Hematopoietic multipotent progenitor cell (in vitro differentiated cells): ENCODE results near the gene PTPN5. TPM values are rescaled to one million over a fixed set of nuclear protein-coding genes. Genes with fewer than 3 reads are reported as not detected.
A peak's percentile ranks its signal among the peaks of the same experiment; 100 is the strongest.
"Not testable (repeated sequence)": the region's sequence is repeated elsewhere in the genome, so short reads cannot be mapped to it uniquely, and the experiment has no call there.

ENCODE experiments used
- DNase-seq, 3 donors: peaks; one replicate each; pipeline ENCODE4 v3.0.0-alpha.2; 2011 to 2015; ENCODE audit warnings: low read depth in 2 of 3, low spot score in 2 of 3
- total RNA-seq: library from RNA; depleted of rRNA; stranded (reverse); fragments of >200 nt; gene quantifications from one replicate; pipeline ENCODE4 v1.2.3, GENCODE V29; 2012

PTPN5 gene
- under 0.01 TPM for total RNA-seq

DNA sequence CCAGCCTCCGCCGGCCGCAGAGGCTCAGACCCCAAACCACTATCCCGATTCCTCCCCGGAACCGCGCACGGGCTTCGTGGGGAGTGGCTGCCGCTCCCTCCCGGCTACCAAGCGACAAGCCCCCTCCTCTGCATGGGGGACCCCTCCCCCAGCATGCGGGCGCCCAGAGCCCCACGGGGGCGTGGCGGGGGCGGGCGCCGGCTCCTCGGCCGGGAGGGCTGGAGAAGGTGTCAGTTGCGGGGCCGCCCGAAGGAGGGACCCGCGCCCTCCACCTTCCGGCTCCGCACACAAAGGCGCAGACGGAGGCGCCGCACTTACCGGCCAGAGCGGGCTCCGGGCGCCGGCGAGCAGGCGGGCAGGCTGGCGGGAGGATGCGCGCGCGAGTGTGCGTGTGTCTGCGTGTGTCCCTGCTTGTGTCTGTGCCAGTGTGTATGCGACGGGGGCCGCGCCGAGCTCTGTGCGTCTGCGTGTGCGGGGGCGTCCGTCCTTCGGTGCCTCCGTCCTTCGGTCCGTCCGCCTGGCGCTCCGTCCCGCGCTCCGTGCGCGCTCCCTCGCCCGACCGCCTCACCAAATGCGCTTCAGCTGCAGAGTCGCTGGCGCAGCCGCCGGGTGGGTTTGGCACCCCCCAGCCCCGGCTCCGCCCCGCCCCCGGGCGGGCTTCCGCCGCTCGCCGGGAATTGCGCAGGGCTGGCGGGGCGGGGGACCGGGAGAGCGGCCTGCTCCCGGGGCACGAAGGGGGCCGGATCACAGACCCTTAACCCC, at the start of gene PTPN5:
Gene PTPN5, minus strand, starts transcription at position 592 of the 762 bp plus-strand sequence. CDS start 19,840 bp downstream, outside the sequence.
- no peak for DNase-seq

DNA sequence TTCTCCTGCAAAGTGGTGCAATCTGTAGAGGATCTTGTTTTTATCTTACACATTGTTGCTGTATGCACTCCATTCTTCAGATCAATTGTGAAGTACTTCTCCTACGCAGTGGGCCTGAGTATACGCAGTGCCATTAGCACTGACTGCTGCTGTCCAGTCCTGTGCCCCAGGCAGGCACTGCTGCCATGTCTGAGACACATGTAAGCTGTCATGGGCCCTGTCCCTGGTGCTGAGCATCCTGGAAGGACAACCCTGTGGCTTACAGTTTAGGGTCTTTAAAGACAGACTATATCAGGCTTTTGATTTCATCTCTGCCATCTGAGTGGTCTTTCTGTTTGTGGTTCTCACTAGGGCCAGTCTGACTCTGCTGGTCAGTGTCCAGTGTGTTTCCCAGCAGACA, 44.8 kb upstream of the PTPN5 start:
- DNase-seq, result no peak

DNA sequence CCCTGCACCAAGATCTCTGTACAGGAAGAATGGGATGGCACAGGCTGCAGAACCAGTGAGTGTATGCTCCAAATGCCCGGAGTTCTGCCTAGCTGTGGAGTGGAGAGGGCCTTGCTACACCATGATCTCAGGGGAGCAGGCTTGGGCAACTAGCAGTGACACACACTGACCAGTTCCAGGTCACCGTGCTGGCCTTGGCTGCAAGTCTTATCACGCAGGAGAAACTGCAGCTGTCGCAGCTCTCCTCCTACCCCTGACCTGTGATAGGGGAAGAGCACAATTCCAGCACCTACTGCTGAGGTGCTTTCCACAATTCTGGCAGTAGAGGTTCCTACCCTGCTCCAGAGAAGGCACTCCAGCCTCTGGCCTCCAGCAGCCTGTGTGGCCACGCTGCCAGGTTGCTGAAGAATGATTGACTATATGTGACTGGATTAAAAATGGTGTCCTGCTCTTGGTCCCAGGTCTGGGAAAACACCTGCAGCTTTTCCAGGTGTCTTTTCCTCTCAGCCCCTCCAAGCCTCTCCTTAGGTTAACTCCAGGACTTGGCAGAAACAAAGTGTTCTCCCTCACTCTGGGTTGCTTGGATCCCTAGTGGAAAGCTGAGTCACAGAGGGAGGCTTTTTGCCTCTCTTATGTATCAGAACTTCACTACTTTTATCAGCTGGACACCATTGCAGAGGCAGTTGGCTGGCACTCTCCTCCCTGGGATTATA, 43.3 kb upstream of the PTPN5 start:
- DNase-seq, result no peak

DNA sequence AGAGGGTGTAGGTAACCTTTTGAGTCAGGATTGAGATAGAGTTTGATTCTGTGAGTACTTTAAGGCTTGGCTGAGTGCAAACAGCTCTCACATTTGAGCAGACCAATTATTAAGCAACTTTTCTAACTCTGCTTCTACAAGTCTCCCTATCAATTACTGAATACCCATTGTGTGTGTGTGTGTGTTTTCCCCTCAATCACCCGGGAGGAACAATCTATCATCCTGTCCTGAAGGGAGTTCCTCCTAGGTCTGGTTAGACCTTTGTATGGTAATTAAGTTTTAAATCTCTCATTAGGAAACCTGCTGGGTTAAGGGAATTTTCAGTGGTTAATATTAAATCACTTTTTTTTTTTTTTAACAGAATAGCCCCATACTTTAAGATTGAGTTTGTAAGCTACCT, 28.6 kb upstream of the PTPN5 start:
- not testable (repeated sequence) for DNase-seq

DNA sequence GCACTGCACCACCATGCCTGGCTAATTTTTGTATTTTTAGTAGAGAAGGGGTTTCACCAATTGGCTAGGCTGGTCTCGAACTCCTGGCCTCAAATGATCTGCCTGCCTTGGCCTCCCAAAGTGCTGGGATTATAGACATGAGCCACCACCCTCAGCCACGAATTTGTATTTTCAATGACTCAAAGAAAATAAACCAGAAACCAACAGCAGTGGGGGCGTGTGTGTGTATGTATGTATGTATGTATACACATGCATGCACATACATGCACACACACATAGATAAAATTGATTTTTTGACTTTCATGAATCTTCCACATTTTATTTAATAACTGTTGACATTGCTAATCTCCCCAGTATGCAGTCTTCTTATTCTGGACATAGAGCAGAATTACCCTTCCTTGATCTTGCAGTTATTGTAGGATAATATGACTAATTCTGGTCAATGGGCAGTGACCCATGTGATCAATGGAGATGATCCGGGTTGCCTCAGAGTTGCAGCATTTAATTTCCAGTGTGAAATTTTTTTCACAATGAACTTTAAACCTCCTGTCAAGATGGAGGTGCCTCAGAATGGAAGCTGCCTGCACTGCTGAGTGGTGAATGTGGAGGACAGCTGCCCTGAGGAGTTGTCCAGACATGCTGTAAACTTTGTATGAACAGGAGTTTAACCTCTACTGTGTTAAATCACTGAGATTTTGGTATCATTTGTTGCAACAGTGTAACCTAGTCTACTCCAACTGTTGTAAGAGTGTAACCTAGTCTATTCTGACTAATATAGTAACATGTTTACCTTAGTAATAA, 12.8 kb upstream of the PTPN5 start:
- DNase-seq, result no peak

DNA sequence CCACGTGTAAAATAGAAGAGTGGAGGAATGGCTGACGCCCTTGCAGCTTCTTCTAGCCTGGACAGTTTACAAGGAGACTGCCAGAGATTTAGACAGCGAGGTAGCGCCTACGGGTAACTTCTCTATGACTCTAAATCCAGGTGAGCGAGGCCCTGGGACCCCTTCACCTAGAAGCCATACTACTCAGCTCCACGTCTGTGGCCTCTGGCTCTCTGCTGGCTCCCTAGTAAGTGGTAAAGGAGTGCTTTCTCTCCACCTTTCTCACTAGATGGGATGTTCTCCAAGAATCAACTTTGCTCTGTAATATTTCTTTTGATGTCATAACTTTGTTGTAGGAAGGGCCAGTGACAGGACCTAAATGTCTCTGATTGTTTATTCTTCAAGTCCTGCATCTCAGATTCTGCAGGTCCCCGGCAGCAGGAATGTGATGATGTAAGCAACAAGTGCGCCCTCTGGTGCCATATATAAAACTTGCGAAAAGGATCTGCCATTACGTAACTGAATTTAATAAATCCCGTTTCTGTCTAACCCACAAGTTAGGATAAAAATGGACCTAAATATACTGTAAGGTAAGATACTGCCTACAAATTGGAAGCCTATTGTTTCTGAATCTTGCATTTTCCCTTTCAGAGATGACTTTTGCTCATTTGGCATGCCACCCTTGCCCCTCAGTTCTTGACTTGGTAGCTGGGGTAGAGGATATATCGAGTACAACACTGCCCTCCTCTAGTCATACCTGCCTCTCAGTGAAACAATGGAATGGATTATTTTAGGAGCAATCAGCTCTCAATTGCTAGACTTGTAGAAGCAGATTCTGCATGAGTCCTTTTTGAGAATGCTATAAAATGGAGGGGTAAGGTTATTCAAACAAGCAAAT, 11.0 kb upstream of the PTPN5 start:
- peak in 2 of 3 donors; percentile 65 to 80 for DNase-seq

DNA sequence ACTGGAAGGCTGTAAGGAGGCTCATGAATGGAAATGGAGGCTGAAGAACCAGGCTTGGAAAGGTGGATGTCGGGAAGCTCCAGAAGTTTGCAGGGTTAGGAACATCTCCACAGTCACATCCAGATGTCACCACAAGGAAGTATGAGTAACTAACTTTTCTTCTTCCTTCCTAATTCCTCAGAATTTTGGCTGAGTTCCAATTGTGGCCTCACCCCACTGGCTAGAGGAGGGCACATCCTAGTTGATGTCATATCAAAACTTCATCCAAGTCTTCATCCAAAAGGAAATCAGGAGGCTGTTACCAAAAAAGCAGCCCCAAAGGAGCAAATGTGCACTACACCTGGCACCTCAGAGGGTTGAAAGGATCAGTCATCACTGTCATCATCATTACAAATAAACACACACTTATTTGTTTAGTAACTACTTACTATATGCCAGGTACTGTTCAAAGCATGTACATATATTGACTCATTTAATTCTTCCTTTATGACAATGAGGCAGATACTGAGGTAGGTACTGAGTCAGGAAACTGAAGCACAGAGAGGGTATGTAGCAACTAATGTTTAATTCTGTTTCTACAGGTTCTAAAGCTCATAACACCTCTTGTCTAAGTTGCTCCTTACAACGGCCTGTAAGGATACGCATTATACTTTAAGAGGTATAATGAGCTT, 7.3 kb upstream of the PTPN5 start:
- DNase-seq, result no peak

DNA sequence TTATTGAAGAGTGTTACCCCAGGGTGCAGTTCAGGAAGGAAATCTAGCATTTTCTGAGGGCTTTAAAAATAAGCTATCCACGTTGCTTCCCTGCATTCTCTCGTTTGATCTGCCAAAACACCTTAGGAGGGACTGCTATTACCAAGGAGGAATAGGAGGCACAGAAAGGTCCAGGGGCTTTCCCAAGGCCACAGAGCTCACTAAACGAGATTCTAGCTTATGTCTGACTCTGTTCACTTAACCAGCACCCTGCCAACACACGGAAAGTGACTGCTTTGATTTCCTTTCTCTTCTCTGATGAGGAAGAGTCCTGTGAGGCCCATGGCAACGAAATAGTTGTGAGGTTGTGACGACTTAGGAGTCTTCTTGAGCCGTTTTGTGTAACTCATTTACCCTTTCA, 3.4 kb upstream of the PTPN5 start:
- DNase-seq, result no peak

DNA sequence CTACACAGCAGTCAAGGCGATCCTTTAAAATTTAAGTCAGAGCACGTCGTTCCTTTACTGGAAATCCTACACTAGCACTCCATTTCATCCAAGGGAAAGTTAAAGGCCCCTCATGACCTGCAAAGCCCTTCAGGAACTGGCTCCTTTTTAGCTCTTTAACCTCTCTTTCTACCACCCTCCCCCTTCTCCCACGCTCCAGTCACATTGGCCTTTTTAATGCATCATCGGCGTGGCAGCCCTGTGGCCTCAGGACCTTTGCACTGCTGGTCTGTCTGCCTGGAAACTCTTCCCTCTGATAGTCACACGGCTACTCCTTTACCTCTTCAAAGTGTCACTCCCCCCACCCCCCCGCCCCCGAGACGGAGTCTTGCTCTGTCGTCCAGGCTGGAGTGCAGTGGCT, 1.2 kb upstream of the PTPN5 start:
- no peak for DNase-seq

DNA sequence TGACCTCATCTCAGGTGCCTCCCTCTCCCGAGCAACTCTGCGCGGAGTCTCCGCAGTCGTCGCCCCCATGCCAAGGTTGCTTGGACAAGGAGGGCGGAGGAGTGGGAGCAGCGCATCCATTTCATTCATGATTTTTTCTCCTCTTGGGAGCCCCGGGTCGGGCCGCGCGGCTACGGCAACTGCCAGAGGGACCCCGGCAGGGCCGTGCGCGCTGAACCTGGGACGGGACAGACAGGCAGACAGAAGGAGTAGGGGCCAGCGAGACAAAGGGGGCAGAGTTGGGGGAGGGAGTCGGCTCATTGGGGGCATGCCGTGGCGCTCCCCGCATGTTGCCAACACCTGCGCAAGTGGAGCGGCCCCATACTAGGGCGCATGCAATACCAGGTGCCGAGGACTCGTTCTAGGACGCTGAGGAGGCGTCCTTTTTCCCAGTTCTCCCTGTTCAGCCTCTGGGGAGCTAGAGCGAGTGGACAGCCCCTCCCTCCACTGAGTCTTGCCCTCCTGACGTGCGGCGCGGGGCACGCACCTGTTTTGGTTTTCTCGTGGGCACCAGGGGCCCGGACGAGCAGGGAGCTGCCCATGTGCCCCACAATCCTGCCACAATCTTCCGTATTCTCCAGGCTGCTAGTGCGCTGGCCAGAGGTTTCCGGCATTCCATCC, 501 bp upstream of the PTPN5 start:
- no peak for DNase-seq

DNA sequence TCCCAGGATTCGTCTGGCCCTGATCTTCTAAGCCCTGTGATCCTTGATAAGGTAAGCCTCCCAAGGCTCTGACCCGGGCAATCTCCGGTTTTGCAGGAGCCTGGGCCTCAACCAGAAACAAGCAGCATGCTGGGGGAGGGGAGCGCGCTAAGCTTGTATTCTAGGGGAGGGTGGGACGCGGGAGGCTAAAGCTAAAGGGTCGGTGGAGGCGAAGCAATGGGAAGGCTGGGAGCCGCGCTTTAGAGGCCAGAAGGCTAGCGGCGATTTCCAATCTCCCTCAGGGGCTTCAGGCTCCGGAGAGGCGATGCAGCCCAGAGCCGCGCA, 753 bp downstream of the PTPN5 start:
- DNase-seq, result no peak

DNA sequence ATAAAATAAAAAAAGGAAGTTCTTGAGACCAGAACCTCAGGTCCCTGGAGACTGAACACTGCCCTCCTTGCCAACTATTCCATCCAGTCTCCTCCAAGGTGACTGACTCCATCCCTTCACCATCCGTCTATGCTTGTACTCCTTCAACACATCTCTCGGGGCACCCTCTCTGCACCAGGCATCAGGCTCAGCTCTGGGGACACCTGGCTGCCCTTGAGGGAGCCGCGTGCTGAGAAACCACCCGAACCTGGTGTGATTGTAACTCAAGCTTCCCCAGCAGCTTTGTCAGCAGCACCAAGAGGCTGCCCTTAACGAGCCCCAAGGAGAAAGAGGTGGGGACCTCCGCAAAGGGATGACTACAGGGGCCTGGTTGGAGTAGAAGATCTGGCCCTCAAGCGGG, 1.7 kb downstream of the PTPN5 start:
- DNase-seq, result no peak

DNA sequence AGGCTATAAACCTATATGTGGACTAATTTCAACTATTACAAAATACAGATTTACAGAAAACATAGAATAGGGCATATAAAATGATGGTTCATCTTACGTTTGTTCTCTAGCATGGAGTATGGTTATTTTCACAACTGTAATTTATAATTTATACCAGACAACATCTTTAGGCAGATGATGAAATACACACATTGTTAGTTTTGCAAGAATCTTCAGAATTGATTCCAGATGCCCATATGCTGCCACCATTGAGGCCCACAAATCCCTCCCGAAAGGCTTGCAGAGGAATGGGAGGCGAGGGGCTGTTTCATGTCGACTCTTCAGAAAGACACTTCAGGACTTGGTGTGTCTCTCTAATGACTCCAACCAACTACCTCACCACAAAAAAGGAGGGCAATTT, 6.2 kb downstream of the PTPN5 start:
- no peak for DNase-seq

DNA sequence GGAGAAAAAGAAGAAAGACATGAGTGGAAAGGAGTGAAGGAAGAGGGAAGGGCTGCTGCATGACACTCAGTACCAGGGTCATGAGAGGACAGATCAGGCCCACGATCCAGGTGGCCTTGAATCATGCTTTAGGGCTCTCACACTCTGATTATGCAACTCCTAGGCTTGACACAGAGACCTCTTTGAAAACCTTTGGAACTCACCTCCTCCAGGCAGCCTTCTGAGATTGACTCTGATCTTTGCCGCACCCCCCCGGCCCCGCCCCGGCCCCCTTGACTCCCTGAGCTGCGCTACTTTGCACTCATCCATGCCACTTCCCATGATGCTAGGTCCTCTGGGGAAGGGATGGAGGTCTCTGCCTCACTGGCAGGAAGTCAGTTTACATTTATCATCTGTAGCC, 10.7 kb downstream of the PTPN5 start:
- no peak for DNase-seq

DNA sequence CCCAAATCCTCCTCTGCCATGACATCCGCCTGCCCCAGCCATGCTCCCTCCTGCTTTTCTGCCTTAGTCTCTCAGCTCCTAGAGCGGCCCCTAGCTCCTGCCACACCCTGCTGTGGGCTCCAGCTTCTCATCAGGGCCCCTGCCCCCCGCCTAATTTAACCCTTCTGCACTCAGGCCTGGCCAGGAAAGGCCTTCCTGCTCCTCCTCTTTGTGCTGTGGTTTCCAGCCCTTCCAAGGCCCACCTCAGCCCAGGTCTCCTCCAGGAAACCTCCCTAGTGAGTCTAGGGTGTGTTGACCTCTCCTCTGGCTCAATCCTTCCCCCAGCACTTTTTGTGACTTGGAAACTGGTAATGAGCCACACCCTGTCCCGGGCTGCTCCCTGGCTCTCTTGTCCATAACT, 11.3 kb downstream of the PTPN5 start:
- no peak for DNase-seq

DNA sequence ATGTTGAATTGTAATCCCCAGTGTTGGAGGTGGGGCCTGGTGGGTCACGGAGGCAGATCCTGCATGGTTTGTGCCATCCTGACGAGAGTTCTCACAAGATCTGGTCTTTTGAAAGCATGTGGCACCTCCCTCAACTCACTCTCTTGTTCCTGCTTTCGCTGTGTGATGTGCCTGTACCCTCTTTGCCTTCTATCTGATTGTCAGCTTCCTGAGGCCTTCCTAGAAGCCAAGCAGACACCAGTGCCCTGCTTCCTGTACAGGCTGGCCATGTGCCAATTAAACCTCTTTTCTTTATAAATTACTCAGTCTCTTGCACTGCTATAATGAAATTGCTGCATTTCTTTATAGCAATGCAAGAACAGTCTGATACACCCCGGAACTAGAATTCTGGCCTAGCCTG, 13.1 kb downstream of the PTPN5 start:
- no peak for DNase-seq

DNA sequence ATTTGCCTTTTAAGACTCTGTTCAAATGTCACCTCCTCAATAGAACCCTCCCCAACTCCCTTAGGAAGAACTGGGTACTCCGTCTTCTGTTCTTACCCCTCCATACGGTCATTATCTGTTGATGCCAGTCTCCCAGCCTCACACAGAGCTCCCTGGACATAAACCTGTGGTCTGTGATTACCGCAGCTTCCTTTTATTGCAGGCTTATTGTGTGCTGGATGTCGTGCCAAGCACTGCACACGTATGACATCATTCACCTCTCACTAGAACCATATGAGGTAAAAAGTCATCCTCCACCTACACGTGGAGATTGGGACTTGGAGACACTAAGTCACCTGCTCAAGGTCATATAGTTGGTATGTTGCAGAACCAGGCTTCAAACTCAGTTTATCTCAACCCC, 15.3 kb downstream of the PTPN5 start:
- DNase-seq, result peak in 2 of 3 donors; percentile 33 to 41

DNA sequence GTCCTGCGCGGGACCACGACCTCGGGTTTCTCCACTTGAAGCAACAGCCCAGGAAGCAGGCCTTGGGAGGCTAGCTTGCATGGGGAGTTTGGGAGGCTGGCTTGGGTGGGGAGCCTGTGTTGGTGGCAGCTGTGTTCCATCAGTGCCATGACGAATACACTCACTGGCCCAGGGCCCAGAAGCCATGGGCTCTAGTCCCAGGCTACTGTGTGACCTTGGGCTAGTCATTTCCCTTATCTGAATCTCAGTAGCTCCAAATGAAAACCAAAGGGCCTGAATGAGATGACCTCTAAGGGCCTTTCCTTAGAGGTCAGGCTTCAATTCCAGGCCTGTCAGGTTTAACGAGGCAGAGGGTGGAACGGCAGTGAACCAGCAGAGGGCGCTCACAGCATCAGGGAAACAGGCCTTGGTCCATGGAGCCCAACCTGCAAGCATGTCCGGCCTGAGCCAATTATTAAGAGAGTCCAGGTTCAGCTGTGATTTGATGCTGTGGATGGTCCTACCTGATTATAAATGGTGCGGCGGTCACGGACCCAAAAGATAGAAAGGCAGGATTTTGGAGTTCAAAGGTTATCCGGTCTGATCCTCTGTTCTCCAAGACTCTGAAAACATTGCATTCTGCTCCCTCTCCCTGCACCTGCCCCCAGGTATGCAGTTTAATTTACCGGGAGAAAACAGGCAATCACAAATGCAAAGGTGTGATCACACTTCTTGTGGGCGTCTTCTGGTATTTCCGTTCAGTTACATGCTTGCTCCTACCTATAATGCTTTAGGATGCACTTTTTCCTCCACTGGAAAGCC, 15.9 kb downstream of the PTPN5 start:
- peak in 2 of 3 donors; percentile 49 to 74 for DNase-seq

DNA sequence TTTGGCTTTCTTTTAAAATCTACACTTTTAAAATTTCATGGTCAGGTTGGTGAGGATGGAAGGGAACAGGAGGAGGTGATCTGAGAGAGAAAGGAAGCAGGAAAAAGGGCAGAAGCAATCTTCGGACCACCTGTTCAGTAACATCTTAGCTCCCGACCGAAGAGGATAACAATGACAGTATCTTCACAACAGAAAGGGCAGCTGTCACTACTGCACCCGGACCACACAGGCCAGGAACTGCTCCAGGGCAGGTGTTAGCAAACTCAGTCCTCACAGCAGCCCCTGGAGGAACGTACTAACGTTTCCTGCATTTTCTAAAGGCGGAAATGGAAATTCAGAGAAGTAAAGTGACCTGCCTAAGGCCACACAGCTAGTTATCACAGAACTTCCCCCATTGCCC, 16.8 kb downstream of the PTPN5 start:
- no peak for DNase-seq
